ENCODE results near the gene AGXT2.
"Not testable (repeated sequence)": the region's sequence is repeated elsewhere in the genome, so short reads cannot be mapped to it uniquely, and the experiment has no call there.

The AGXT2 gene

GRCh38 chr5:35050541-35051126 lies 2.9 kb upstream of the AGXT2 start:
- DNase-seq: no peak

- no peak for DNase-seq
These were observed 1.2 kb upstream of the AGXT2 start for GRCh38 chr5:35048910-35049309.

- no peak for DNase-seq
These were observed 975 bp downstream of the AGXT2 start for GRCh38 chr5:35046774-35047173.

GRCh38 chr5:35045280-35045679 lies 2.5 kb downstream of the AGXT2 start:
- no peak for DNase-seq

- no peak for DNase-seq
These were observed 3.1 kb downstream of the AGXT2 start for GRCh38 chr5:35044649-35045048.

GRCh38 chr5:35042781-35043180 lies 5.0 kb downstream of the AGXT2 start:
- no peak for DNase-seq

- DNase-seq: no peak
These were observed 6.5 kb downstream of the AGXT2 start for GRCh38 chr5:35041261-35041660.

- no peak for DNase-seq
These were observed 8.9 kb downstream of the AGXT2 start for GRCh38 chr5:35038891-35039290.

- no peak for DNase-seq
These were observed 11.2 kb downstream of the AGXT2 start for GRCh38 chr5:35036536-35036935.

GRCh38 chr5:35035929-35036328 lies 11.8 kb downstream of the AGXT2 start:
- DNase-seq: not testable (repeated sequence)

- DNase-seq: no peak
These were observed 12.5 kb downstream of the AGXT2 start for GRCh38 chr5:35035271-35035670.

GRCh38 chr5:35032356-35032755 lies 15.4 kb downstream of the AGXT2 start:
- DNase-seq: no peak

- DNase-seq: no peak
These were observed 16.5 kb downstream of the AGXT2 start for GRCh38 chr5:35031276-35031675.

GRCh38 chr5:35030426-35031100 lies 17.2 kb downstream of the AGXT2 start:
- peak; percentile 15 for DNase-seq

- DNase-seq: no peak
These were observed 18.4 kb downstream of the AGXT2 start for GRCh38 chr5:35029333-35029732.

GRCh38 chr5:35026941-35027340 lies 20.8 kb downstream of the AGXT2 start:
- DNase-seq: no peak

- no peak for DNase-seq
These were observed 21.4 kb downstream of the AGXT2 start for GRCh38 chr5:35026280-35026840.

GRCh38 chr5:35024911-35025510 lies 22.7 kb downstream of the AGXT2 start:
- DNase-seq: no peak

GRCh38 chr5:35023391-35024178 lies 24.2 kb downstream of the AGXT2 start:
- no peak for DNase-seq

- DNase-seq: no peak
These were observed 31.3 kb downstream of the AGXT2 start for GRCh38 chr5:35016174-35017051.

GRCh38 chr5:35015063-35015462 lies 32.7 kb downstream of the AGXT2 start:
- DNase-seq: no peak

GRCh38 chr5:35012796-35013195 lies 35.0 kb downstream of the AGXT2 start:
- DNase-seq: no peak

All from GF-D8 (cell line).